ENCODE data around the gene RAMP3. TPM values are rescaled to one million over a fixed set of nuclear protein-coding genes. Genes with fewer than 3 reads are reported as not detected.

Gene RAMP3
- total RNA-seq, 4 donors from 2014 or later: 11.9 to 182 (median 57.5) TPM

DNA sequence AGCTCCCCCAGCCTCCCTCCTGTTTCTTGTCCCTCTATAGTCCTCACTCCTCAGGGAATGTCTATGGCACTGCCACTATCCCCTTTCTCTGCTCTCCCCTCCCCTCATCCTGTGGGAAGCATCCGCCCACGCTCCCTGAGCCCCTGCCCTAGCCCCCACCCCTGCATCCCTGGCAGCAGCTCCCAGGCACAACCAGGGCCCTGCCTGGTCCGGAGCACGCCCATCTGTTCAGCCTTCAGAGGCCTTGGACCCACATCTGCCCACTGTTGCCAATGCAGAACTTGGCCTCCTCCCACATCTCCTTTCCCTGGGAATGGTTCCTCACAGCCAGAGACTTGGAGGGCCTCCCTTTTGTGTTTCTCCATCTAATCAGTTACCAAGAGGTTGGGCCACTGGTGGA, 25.7 kb upstream of the RAMP3 start:
- H3K4me3 ChIP-seq: no peak overlapping the region
- no peaks in the 10 kb centered on the region for H3K27me3 ChIP-seq
- no peak for TF ChIP-seq POLR2A (IDR thresholded peaks at IDR 0.05)
- TF ChIP-seq, protein P1, sequence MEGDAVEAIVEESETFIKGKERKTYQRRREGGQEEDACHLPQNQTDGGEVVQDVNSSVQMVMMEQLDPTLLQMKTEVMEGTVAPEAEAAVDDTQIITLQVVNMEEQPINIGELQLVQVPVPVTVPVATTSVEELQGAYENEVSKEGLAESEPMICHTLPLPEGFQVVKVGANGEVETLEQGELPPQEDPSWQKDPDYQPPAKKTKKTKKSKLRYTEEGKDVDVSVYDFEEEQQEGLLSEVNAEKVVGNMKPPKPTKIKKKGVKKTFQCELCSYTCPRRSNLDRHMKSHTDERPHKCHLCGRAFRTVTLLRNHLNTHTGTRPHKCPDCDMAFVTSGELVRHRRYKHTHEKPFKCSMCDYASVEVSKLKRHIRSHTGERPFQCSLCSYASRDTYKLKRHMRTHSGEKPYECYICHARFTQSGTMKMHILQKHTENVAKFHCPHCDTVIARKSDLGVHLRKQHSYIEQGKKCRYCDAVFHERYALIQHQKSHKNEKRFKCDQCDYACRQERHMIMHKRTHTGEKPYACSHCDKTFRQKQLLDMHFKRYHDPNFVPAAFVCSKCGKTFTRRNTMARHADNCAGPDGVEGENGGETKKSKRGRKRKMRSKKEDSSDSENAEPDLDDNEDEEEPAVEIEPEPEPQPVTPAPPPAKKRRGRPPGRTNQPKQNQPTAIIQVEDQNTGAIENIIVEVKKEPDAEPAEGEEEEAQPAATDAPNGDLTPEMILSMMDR (IDR thresholded peaks at IDR 0.05): no peak
- H3K27ac ChIP-seq: no peak overlapping the region
- no peak for DNase-seq
- H3K9me3 ChIP-seq: no peaks in the 10 kb centered on the region
- intact Hi-C loops (cut with DNase I; ENCODE audit: low total_unique reads): no loop called here
- H3K4me1 ChIP-seq: no peaks in the 10 kb centered on the region
- no peaks in the 10 kb centered on the region for H3K36me3 ChIP-seq

DNA sequence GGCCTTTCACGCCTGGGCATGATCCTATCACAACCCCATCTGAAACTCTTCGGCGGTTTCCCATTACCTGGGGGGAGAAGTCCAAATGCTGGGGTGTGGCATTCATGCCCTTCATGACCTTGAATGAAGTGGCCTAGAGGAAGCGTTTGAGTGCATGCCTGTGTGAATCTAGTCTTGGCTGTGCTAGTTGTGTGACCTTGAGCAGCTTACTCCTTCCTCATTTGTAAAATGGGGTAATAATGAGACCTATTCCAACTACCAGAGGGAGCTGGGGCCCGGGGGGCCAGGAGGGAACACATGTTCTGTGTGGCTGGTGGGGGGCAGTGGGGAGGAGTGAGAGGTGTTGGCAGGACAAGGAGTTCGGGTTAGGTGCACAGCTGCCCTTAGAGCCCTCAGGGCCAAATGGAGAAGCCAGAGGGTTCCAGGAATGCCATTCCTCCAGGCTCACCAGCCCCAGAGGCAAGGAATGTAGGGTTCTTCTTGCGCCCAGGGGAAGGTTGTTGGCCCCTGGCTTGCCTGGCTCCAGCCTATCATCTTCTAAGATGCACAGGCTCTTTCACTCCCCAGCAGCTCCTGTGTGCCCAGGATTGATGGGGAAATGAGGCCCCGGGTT, 24.8 kb upstream of the RAMP3 start:
- no peak for DNase-seq
- intact Hi-C loops (cut with DNase I; ENCODE audit: low total_unique reads): no loop called here

DNA sequence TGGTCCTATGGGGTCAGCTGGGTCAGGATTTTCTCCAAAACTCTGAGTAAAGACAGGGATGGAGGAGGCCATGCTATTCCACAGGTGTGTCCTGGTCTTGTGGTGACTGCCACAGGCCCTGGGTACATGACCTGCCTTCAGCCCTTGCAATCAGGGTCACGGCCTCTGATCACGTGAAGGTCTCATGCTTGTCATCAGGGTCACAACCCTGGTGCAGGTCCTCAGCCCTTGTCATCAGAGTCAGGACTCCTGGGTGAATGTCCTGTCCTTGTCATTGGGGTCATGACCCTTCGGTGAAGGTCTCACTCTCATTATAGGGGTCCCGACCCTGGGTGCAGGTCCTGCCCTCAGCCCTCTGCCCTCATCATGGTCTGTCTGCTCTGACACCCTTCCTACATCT, 24.2 kb upstream of the RAMP3 start:
- Histone ChIP-seq H3K36me3 (no peaks in the 10 kb centered on the region), H3K27me3 (no peaks in the 10 kb centered on the region), H3K27ac (no peak overlapping the region), H3K4me3 (no peak overlapping the region), H3K4me1 (no peaks in the 10 kb centered on the region), H3K9me3 (no peaks in the 10 kb centered on the region)
- no peak for DNase-seq
- intact Hi-C loops (cut with DNase I; ENCODE audit: low total_unique reads): no loop called here
- no peak for TF ChIP-seq POLR2A (IDR thresholded peaks at IDR 0.05)
- TF ChIP-seq, protein P1 (IDR thresholded peaks at IDR 0.05): no peak

More for the DNA sequence above, 24.8 kb upstream of the RAMP3 start:
- H3K36me3 ChIP-seq: no peaks in the 10 kb centered on the region
- H3K27ac ChIP-seq: no peak overlapping the region
- H3K4me1 ChIP-seq: no peaks in the 10 kb centered on the region
- H3K27me3 ChIP-seq: no peaks in the 10 kb centered on the region
- TF ChIP-seq, protein P1 (IDR thresholded peaks at IDR 0.05): no peak
- no peak for TF ChIP-seq POLR2A (IDR thresholded peaks at IDR 0.05)
- H3K9me3 ChIP-seq: no peaks in the 10 kb centered on the region
- no peak overlapping the region for H3K4me3 ChIP-seq

DNA sequence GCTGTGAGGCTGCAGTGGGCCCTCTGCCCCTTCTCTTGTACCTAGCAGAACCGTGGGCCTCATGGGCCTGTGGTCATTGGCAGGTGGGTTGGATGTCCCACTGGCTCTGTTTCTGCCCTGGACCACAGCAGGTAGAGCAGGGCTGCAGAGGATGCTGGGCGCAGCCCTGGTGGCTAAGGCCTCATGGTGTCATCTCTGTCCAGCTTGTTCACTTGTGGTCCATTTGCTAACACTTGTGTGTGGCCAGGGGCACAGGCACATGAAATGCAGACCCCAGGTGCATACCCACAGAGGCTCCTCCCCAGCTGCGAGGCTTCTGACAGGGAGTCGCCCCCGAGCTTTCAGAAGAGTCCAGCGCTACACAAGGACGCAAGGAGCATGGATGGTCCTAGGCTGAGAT, 23.7 kb upstream of the RAMP3 start:
- TF ChIP-seq, protein P1 (IDR thresholded peaks at IDR 0.05): no peak
- TF ChIP-seq POLR2A (IDR thresholded peaks at IDR 0.05): no peak
- Histone ChIP-seq H3K36me3 (no peaks in the 10 kb centered on the region), H3K4me1 (no peaks in the 10 kb centered on the region), H3K27me3 (no peaks in the 10 kb centered on the region), H3K9me3 (no peaks in the 10 kb centered on the region), H3K4me3 (no peak overlapping the region), H3K27ac (no peak overlapping the region)
- DNase-seq: no peak
- intact Hi-C loops (cut with DNase I; ENCODE audit: low total_unique reads): no loop called here

DNA sequence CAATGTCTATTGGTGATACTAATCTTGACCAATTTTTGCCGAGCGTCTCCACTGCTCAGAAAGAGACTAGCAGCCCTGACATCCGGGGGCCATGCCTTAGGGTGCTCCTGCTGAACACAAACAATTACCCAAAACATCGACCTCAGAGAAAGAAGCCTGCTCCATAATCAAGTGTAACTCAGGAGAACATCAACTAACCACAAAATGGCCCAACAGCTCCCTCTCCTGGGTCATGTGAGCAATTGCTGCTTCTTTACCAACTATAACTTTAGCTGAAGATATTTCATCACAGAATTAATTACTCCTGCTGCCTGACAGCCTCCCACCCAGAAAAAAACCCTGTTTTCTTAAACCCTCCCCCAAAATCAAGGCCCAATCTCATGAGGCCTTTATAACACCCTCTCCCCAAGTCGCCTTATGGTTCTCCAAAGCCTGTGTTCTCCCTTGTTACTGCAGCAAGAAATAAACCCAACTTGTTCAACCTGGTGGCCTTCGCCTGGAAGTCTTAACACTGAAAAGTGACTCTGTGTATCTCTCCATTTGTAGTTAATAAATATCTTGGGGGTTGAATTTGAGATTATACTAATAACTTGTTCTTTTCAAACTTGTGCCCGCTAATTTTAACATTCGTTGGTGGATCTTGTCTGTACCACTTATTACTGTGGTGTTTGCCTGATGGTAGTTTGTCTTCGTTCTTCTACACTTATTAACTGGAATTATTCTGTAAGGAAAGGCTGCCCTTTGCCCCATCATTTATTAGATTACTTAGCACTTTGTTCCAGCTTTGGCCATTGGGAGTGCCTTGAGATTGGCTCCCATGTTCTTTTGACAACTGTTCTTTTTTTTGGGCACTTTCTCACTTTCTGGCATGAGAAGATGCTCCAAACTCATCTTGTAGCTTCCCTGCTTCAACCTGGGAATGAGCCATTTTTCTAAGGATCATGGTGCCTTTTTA, 21.2 kb upstream of the RAMP3 start:
- Histone ChIP-seq H3K9me3 (no peaks in the 10 kb centered on the region), H3K4me3 (no peak overlapping the region), H3K27ac (no peak overlapping the region), H3K27me3 (no peaks in the 10 kb centered on the region), H3K4me1 (no peaks in the 10 kb centered on the region), H3K36me3 (no peaks in the 10 kb centered on the region)
- peak; percentile 58 to 60 for DNase-seq
- TF ChIP-seq, protein P1 (IDR thresholded peaks at IDR 0.05): peak; percentile 77 to 88 (median 84)
- TF ChIP-seq POLR2A (IDR thresholded peaks at IDR 0.05): no peak
- intact Hi-C loops (cut with DNase I; ENCODE audit: low total_unique reads): no loop called here

Data from uterus (tissue), 4 donors.